ENCODE measurements around the gene MCM7. TPM values are rescaled to one million over a fixed set of nuclear protein-coding genes. Genes with fewer than 3 reads are reported as not detected.

Gene MCM7
- polyA plus RNA-seq, 1 donor (not counting 4 experiments of a cell fraction or from before 2014, with no cell fraction given), result 46.8 TPM

GRCh38 chr7:100128637-100128963, 27.4 kb upstream of the MCM7 start:
- no peak for TF ChIP-seq EZH2 (IDR thresholded peaks at IDR 0.05; ENCODE audit: low read length)
- TF ChIP-seq CTCF (optimal IDR thresholded peaks at IDR 0.05 in 1 of 3, IDR thresholded peaks at IDR 0.05 in 1 of 3, conservative IDR thresholded peaks at IDR 0.05 in 1 of 3; ENCODE audit: extremely low read depth in 1 of 3, insufficient read depth in 2 of 3, low read length in 3 of 3), result no peak
- Histone ChIP-seq H3K27ac (ENCODE audit: control insufficient read depth, insufficient read depth, low read length) (no peak overlapping the region), H3K4me1 (ENCODE audit: control insufficient read depth, extremely low read depth, insufficient read depth, low read length) (peaks cover 10% of the 10 kb centered on the region), H3K4me3 (ENCODE audit: control insufficient read depth in 2 of 3, extremely low read depth in 1 of 3, insufficient read depth in 2 of 3, low read depth in 1 of 3, low read length in 3 of 3) (no peak overlapping the region), H4K20me1 (ENCODE audit: control insufficient read depth, extremely low read depth, insufficient read depth, low read length) (no peaks in the 10 kb centered on the region), H3K9me1 (ENCODE audit: control insufficient read depth, extremely low read depth, insufficient read depth, low read length) (no peaks in the 10 kb centered on the region), H3K79me2 (ENCODE audit: control insufficient read depth, insufficient read depth, low read length) (no peaks in the 10 kb centered on the region), H3K36me3 (ENCODE audit: control insufficient read depth in 2 of 2, extremely low read depth in 1 of 2, insufficient read depth in 2 of 2, low read length in 2 of 2) (peaks cover 0 to 2% of the 10 kb centered on the region in 2 experiments), H2AFZ (ENCODE audit: control insufficient read depth, low read length) (no peak overlapping the region), H3K27me3 (ENCODE audit: control insufficient read depth, extremely low read depth, insufficient read depth, low read length) (no peaks in the 10 kb centered on the region), H3K4me2 (ENCODE audit: control insufficient read depth, extremely low read depth, insufficient read depth, low read depth, low read length) (no peak overlapping the region), H3K9me3 (ENCODE audit: control insufficient read depth, low read depth, low read length) (no peaks in the 10 kb centered on the region), H3K9ac (ENCODE audit: control insufficient read depth, extremely low read depth, insufficient read depth, low read length) (no peak overlapping the region)
- dilution Hi-C loops (cut with MboI; ENCODE audit: extremely low pct_ligation_motif_present, low sequenced_read_pairs), result no loop called here
- FAIRE-seq, result no peak
- DNase-seq (ENCODE audit: low read depth, low spot score), result no peak

GRCh38 chr7:100127866-100128636, 26.9 kb upstream of the MCM7 start:
- Histone ChIP-seq H3K9ac (ENCODE audit: control insufficient read depth, extremely low read depth, insufficient read depth, low read length) (peak overlapping the region; percentile 97), H4K20me1 (ENCODE audit: control insufficient read depth, extremely low read depth, insufficient read depth, low read length) (no peaks in the 10 kb centered on the region), H3K4me1 (ENCODE audit: control insufficient read depth, extremely low read depth, insufficient read depth, low read length) (peaks cover 10% of the 10 kb centered on the region), H3K4me2 (ENCODE audit: control insufficient read depth, extremely low read depth, insufficient read depth, low read depth, low read length) (peak overlapping the region; percentile 72), H3K27ac (ENCODE audit: control insufficient read depth, insufficient read depth, low read length) (no peak overlapping the region), H3K79me2 (ENCODE audit: control insufficient read depth, insufficient read depth, low read length) (no peaks in the 10 kb centered on the region), H3K27me3 (ENCODE audit: control insufficient read depth, extremely low read depth, insufficient read depth, low read length) (no peaks in the 10 kb centered on the region), H3K9me1 (ENCODE audit: control insufficient read depth, extremely low read depth, insufficient read depth, low read length) (no peaks in the 10 kb centered on the region), H2AFZ (ENCODE audit: control insufficient read depth, low read length) (peak overlapping the region; percentile 99), H3K9me3 (ENCODE audit: control insufficient read depth, low read depth, low read length) (no peaks in the 10 kb centered on the region), H3K4me3 (ENCODE audit: control insufficient read depth in 2 of 3, extremely low read depth in 1 of 3, insufficient read depth in 2 of 3, low read depth in 1 of 3, low read length in 3 of 3) (peak overlapping the region; percentile 89 to 96 (median 94)), H3K36me3 (ENCODE audit: control insufficient read depth in 2 of 2, extremely low read depth in 1 of 2, insufficient read depth in 2 of 2, low read length in 2 of 2) (peaks cover 0 to 2% of the 10 kb centered on the region in 2 experiments)
- no peak for FAIRE-seq
- TF ChIP-seq EZH2 (IDR thresholded peaks at IDR 0.05; ENCODE audit: low read length) (no peak), CTCF (optimal IDR thresholded peaks at IDR 0.05 in 1 of 3, IDR thresholded peaks at IDR 0.05 in 1 of 3, conservative IDR thresholded peaks at IDR 0.05 in 1 of 3; ENCODE audit: extremely low read depth in 1 of 3, insufficient read depth in 2 of 3, low read length in 3 of 3) (no peak)
- DNase-seq (ENCODE audit: low read depth, low spot score), result no peak
- dilution Hi-C loops (cut with MboI; ENCODE audit: extremely low pct_ligation_motif_present, low sequenced_read_pairs), result no loop called here

Measured in keratinocyte (primary cell).